ENCODE data around the gene NR1I3.
A peak's percentile ranks its signal among the peaks of the same experiment; 100 is the strongest.
"Not testable (repeated sequence)": the region's sequence is repeated elsewhere in the genome, so short reads cannot be mapped to it uniquely, and the experiment has no call there.

The NR1I3 gene

DNA sequence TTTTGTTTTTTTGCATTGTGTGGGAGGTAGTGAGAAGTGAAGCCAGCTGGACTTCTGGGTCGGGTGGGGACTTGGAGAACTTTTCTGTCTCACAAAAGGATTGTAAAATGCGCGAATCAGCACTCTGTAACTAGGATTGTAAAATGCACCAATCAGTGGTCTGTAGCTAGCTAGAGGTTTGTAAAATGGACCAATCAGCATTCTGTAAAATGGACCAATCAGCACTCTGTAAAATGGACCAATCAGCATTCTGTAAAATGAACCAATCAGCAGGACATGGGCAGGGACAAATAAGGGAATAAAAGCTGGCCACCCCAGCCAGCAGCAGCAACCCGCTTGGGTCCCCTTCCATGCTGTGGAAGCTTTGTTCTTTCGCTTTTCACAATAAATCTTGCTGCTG is 12.1 kb upstream of the NR1I3 start:
- not testable (repeated sequence) for DNase-seq

DNA sequence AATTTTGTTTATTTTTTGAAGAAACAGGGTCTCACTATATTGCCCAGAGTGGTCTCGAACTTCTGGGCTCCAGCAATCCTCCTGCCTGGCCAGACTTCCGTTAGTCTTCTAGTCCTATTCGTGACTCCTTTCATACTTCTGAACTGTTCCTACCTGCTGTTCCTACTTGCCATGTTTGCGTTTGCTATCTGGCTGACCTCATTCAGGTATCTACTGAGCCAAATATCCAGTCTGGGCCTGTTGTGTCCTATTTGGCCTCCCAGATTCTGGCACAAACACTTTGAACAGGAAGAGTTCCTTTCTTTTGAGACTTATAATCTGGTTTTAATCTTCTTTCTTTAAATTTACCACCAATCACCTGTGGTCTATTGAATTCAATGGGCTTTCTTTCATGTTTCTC is 6.9 kb upstream of the NR1I3 start:
- no peak for DNase-seq

DNA sequence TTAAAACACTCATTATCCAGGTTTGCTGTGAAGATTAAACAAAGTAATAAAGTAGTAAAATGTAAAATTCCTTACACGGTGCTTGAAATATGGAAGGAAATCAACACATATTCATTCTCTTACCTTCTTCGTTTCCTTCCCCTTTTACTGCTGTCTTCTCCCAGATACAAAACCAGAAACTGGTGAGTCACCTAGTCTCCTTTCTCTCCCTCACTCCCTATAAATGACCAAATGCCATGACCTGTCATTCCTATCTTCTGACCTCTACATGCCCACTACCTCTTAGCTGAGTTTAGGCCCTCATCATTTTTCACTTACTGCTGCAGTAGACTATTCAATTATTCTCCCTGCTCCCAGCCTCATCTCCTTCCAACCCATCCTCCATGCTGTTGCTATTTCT is 4.3 kb upstream of the NR1I3 start:
- no peak for DNase-seq

DNA sequence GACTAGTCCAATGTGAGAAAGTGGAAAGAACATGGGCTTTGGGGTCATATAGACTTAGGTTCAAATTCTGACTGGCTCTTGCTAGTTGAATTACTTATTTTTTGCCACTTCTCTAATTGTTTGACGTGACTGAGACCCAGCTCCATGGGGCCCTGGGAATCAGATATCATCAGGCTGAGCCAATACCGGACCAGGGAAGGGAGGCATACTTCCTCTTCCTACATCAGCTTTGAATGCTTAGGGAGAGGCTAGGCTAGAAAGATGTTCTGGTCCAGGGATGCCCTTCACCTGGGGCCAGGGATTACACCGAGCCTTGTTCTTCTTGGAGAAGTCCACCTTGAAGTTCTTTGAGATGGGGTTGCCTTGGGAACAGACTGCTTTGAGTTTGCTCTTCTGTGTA is 3.7 kb upstream of the NR1I3 start:
- DNase-seq: no peak

DNA sequence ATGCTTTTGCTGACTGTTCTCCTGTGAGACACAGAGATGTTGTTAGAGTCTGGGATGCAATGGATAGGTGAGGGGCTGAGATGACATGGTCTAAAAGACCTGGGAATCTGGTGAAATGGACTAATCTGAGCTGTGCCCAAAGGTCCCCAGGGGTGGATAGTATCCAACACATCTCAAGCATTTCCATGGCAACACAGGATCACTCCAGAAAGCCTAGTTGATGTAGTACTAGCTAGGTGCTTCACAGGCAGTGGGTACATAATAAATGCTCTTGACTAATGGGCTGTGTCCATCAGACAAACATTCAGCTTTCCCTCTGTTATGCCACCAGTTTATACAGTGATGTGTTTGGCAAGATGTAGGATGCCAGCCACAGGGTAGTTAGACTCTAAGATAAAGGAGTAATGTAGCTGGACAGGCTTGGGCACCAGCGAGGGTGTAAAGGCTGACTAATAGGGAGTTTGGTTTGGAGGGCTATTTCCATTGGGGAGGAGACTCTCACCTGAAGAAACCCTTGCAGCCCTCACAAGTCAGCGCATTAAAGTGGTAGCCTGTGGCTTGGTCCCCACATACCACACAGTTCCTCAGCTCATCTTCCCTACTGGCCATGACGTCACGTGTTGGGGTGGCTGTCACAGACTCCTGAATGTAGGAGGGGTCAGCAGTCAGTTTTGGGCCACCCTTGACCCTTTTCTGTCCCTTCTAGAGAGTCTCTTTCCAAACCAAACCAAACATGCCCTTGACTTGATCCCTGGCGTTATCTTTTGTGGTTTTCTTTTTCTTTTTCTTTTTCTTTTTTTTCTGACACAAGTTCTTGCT is 1.8 kb downstream of the NR1I3 start:
- no peak for DNase-seq

DNA sequence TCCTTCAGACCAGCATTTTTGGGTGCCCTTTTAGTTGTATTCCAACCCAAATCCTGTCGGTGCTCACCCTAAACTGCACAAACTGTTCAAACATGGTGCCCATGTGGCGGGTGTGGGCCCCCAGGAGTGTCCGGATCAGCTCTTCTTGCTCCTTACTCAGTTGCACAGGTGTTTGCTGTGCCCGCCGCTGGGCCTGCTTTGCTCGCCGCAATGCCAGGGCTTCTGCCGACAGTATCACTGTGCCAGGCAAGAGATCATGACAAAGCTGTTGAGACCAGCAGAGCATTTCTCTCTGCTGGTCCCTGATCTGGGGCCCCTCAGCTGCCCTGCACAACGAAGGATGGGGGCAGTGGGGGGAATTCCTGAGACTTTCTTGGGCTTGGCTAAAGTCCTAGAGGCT is 4.9 kb downstream of the NR1I3 start:
- DNase-seq: no peak

DNA sequence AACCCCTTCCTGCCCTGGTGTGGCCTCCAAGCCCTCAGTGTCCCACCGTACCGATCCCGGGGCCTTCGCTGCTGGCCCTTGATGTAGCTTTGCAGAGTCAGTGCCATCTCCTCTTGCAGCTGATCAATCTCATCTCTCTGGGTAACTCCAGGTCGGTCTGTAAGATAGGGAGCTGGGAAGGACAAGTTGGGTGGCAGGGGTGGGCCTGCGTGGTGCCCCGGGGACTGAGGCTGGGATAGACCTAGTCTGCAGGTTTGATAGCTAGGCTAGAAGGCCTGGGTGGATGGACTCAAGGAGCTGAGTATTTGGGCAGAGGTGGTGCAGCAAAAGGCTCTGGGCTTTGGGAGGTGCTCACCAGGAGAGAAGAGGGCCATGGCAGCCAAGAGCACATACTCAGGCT is 7.2 kb downstream of the NR1I3 start:
- no peak for DNase-seq

DNA sequence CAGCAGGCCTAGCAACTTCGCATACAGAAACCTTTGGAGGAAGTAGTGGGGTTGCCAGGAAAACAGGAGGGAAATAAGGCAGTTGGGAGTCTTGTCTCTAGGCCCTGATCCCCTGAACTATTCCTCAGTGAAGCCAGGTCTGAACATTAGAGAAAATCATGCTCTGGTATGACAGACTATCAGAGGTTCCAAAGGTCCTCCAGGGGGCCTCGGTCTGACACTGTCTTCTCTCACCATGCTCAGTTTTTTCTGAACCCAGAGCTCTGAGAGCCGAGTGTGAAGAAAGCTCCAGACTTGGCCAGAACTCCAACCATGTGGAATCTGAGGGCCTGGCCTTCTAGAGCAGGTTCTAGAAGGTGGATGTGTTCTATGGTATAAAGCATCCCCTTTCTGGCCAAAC is 8.1 kb downstream of the NR1I3 start:
- no peak for DNase-seq

DNA sequence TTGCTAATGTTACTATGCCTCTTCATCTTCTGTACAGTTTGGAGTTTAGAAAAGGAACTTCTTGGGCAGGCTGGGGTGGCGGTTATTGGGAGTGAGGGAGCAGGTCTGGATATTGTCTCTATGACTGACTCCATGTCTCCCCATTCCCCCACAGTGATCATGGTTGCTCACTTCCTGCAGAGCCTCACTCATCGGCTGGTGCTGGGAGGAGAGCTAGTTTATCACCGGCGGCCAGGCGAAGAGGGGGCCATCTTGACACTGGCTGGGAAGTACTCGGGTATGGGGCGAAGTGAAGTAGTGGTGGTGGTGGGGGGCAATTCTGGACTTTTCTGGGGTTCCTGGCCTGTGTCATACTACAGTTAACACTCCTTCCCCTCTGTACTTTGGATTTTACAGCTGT is 10.0 kb downstream of the NR1I3 start:
- DNase-seq: no peak

DNA sequence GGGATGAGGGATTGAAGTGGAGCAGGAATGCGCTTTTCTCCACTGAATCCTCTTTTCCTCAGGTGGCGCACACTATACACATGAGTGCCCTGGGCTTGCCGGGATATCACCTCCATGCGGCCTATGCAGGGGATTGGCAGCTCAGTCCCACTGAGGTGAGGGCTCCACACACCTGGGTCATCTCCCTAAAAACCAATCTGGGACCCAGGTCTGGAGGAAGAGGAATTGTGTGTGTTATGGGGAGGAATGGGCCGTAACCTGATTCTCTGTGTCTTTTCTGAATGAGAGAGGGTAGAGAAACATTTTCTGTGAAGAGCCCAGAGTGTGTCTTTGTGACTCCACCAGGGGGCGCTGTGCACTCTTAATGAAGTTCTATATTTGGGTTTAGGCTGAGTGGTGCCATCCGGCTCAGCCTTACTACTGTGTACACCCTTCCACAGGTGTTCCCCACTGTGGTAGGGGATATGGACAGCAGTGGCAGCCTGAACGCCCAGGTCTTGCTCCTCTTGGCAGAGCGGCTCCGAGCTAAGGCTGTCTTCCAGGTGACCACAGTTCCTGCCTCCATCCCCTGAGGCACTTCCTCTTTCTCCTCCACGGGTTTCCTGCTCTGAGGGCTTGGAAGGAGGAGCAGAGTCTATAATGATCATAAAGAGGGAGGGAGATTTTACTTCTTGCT is 10.7 kb downstream of the NR1I3 start:
- DNase-seq: peak; percentile 49

DNA sequence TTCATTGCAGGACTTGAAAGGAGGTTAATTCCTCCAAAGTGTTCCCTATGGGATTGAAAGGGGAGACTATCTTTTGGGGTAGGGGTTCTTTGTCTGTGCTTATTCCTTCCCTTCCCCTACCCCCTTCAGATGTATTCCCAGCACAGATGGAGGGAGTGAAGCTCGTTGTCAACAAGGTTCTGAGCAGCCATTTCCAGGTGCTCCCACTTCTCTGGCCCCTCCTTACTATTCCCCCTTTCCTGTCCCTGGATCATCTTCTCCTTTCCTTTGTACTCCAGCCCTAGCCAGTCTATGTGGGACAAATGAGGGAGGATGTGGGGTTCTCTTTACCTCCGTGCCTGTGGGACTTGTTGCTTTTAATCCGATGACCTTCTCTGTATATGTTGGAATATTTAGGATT is 11.2 kb downstream of the NR1I3 start:
- DNase-seq: no peak

DNA sequence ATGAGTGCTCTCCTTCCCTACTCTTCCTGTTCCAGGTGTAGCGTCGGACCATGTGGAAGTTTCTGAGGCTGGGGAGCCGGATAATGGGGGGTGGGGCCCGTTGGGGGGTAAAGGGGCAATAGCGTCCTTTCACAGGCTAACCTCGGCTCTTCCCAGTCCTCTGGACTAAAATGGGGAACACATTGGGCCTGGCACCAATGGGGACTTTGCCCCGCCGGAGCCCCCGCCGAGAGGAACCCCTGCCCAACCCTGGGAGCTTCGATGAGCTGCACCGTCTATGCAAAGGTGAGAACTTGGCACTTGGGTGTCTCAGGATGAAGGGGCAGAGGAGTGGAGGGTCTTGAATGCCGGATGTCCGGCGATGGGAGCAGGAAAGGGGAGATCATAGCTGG is 11.7 kb downstream of the NR1I3 start:
- no peak for DNase-seq

DNA sequence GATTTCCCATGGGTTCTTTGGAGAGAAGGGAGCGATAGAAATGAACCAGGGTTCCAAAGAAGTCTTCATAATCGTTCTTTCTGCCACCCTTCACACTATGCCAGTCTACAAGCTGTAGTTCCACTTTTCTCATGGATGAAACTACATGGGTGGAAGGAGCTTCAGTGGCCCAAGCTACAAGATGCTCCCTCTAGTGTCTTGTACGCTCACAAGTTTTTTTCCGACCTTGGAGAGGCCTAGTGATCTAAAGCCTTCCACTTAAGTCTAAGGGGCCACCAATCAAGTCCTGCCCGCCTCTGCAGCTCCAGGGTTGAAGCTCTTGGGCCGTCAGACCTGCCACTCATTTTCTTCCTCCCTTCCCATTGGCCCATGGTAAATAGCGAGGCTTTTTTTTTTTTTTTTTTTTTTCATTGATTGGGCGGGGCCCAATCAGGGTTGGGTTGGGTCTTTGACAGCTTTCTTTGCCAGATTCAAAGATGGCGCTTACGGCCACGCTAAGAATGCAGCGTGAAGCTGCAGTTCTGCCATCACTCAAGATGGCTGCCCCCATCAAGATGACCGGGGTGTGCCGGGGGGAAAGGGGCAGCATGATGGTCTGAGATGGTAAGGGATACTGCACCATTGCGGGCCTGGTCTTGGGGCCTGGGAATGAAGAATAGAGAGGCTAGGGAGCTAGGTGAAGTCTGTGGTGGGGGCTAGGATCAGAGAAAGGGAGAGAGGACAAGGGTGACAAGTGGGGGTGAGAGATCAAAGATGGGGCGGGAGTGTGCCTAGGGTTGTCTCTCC is 12.3 kb downstream of the NR1I3 start, which contains the start of gene TOMM40L:
TSS of gene TOMM40L (plus strand) at position 527 of the 786 bp plus-strand sequence. CDS start 430 bp downstream, outside the sequence.
- peak; percentile 98 for DNase-seq

DNA sequence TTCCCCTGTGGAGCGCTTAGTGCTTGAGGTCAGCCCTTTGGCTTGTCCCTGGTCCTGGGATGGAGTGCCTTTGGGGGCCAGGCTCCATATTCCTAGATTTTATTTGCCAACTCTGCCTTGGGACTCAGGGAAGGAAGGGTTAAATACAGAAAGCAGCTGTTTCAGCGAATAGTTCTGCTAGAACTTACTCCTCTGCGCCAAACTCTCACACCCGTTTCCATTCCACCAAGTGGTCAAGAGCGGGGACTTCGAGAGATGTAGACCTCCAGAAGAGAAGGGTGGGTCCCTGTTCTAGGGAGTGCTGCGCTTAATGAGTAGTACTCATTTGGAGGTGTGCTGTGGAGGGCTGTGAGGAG is 12.8 kb downstream of the NR1I3 start:
- no peak for DNase-seq

DNA sequence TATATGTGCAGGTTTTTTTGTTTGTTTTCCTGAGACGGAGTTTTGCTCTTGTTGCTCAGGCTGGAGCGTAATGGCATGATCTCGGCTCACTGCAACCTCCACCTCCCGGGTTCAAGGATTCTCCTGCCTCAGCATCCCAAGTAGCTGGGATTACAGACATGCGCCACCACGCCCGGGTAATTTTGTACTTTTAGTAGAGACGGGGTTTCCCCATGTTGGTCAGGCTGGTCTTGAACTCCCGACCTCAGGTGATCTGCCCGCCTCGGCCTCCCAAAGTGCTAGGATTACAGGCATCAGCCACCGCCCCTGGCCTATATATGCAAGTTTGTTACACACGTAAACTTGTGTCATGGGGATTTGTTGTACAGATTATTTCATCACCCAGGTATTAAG is 13.3 kb downstream of the NR1I3 start:
- DNase-seq: not testable (repeated sequence)

DNA sequence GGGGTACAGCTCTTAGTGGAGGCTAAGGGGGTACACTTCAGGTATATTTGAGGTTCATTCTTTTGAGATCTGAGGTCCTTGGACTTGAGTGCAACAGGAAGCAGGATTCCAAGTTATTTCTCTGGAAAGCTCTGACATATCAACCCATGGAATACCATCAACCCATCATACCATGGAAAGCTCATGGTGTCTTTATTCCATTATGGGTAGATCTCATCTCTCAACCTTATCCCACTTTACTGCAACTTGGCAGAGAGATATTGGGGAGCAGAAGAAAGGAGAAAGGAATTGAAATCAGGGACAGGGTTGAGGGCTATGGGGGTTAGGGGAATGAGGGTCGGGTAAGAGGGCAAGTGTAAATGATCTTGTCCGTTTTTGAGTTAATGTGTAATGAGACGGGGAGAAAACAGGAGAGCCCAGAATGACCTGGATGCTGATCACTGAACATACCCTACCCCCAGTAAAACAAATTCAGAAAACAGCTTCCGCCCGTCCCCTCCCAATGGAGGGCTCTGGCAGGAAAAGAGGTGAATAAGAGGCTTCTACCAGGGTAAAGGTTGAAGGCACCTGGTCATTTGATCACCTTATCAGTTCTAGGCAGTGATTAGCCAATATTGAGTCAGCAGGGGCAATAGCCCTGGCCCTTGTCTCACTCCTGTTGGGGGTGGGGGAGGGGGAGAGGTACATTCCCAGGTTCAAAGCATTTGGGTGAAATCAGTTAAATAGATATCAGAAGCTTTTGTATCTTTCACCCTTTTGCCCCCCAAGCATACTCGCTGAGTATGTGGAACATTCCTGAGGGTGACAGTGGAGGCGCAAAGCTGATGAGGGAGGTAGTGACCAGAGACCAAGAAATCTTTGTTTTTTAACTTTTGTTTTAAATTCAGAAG is 14.0 kb downstream of the NR1I3 start:
- no peak for DNase-seq

DNA sequence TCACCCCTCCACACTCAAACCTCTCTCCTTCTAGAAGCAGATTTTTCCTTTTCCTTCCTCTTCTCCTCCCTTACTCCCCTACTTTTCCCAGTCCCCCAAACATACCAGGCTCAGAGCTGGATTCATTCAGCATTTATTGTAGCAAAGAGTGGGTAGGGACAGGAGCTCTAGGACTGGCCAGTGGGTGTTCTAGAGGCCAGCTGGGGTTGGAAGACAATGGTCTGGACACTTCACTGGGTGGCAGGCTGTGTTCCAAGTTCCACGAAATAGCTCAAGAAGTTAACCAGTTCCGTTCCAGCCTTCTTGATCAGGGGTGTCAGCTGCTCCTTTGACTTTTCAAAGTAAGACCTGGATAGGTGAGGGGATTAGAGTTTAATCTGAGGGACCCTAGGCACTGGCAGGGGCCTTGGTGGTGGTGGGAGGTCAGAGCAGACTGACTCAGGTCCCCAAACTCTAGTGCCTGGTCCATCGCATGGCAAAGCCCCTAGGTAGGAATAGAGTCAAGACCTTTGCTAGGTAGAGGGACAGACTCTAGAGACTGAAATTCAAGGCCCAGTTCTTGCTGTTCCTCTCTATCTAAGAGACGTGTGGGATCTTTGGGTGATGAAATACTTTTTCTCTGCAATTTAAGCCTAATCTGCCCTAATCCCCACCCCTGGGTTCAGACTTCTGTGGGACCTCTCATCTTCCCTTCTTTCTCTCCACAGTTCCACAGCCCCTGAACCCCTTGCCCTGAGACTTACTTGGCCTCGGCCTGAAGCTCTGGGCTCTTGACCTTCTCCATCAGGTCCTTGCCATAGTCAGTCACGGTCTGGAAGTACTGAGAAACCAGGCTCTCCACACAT is 15.6 kb downstream of the NR1I3 start:
- no peak for DNase-seq

DNA sequence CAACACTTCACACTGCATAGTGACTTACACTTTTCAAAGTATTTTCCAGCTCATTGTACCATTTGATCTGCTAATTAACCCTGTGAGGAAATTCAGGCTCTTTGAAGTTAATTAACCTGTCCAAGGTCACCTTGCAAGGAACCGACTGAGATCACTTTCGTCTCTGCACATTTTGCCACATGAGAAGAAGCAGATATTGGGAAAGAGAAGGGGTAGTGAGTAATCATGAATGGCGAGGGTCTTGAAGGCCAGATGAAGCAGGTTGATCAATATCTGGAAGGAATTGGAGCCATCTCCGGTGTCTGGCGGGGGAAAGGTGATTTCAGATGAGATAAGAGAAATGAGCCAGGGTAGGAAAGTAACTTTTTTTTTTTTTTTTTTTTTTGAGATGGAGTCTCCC is 18.0 kb downstream of the NR1I3 start:
- DNase-seq: no peak

DNA sequence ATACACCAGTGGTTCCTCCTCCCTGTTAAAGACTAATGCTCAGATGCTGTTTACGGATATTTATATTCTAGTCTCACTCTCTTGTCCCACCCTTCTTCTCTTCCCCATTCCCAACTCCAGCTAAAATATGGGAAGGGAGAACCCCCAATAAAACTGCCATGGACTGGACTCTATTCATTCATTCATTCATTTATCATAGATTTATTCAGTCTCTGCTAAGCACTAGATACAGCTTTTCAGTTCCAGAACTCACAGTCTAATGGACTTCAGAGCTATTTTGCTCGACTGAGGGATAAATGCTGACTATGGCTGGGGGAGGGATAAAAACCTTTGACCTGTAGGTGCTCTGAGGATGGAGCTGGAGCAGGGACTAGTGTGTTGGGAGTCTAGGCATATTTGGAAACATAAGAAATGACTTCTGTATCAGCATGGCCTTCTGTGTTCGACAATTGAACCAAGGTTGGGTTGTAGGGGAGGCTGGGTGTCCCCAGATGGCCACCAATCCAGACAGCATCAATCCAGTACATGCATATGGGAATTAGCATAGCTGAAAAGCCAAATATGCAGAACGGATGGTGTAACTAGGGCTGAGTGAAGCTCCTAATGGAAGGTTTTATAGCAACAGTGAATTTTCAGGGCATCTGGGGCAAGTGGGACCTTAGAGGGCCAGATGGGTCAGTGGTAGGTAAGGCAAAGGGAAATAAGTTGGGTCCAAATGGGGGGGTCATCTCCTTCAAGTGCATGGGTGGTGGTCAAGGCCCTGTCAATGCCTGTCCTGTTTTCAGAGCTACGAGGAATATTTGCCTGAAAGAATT is 18.7 kb downstream of the NR1I3 start:
- no peak for DNase-seq

DNA sequence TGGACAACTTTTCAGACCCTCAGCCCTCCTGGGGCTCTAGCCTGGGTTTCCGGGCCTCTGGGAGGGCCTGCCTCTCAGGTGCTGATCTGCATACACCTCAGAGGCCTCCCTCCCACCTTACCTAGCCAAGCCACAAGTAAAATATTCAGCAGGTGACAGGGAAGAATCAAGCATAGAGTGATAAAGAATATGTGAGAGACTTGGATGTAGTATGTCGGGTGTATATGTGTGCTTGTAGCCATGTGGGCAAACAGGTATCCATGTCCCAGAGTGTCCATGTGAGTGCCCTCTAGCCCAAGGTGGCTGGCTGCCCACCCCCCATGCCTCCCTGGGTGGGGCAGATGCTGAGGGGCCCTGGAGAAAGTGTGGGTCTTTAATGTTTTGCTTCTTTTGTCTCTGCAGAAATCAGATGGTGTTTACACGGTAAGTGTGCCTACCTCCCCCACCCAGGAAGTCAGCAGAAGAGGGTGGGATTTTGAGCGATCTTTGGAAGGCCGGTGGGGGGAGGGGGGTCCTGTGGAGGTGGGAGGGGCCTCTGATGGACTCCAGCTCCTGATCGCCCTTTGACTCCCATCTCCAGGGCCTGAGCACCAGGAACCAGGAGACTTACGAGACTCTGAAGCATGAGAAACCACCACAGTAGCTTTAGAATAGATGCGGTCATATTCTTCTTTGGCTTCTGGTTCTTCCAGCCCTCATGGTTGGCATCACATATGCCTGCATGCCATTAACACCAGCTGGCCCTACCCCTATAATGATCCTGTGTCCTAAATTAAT is 19.5 kb downstream of the NR1I3 start:
- no peak for DNase-seq
